GM12878 (cell line): ENCODE results near the gene CTNNA2. TPM values are rescaled to one million over a fixed set of nuclear protein-coding genes. Genes with fewer than 3 reads are reported as not detected.

Experiments
- ATAC-seq: fragments of 200-7000 bp; cut with Tn5 transposase; 3 replicates; pipeline ENCODE4 v1.9.1; 2020; ENCODE audit warnings: mild to moderate bottlenecking, moderate library complexity
- BruUV-seq: library from RNA; stranded (reverse); fragments of 400-500 nt; replicated peaks from 2 replicates; lab custom pipeline; 2021; lab: Mats Ljungman, UMichigan
- CTCF ChIA-PET: fragments of 300-600 bp; sonication (Branson Sonifier 250); formaldehyde crosslinking; extraction: SDS; loops from one replicate; lab custom pipeline; 2021; ENCODE audit warnings: inconsistent platforms; lab: Yijun Ruan, JAX
- POLR2A ChIA-PET: fragments of 350-600 bp; formaldehyde crosslinking; extraction: SDS; loops from one replicate; lab custom pipeline; 2021; ENCODE audit warnings: inconsistent platforms; lab: Charles Lee
- RAD21 ChIA-PET: fragments of 300-600 bp; sonication (Branson Sonifier 250); formaldehyde crosslinking; loops from one replicate; lab custom pipeline; 2023; ENCODE audit warnings: antibody characterized with exemption; ENCODE audit not compliant: unreplicated experiment; lab: Charles Lee
- SMC1A ChIA-PET: fragments of 300-600 bp; sonication (Branson Sonifier 250); formaldehyde crosslinking; loops from one replicate; lab custom pipeline; 2023; ENCODE audit not compliant: unreplicated experiment, uncharacterized antibody; lab: Charles Lee
- DNase-seq: peaks from one replicate; pipeline ENCODE4 v3.0.0-alpha.2; 2011; ENCODE audit warnings: low read depth, low spot score
- FAIRE-seq: peaks from 3 replicates; lab custom pipeline; 2011; peaks lifted over from hg19 to GRCh38; lab: Jason Lieb, UNC
- H2AFZ ChIP-seq: 2 replicates; pipeline ENCODE4 v1.6.0; 2011; ENCODE audit warnings: low read depth, low read length, control low read depth; ENCODE audit not compliant: control insufficient read depth
- H3K27ac ChIP-seq: 2 replicates; pipeline ENCODE4 v1.5.1; 2011; ENCODE audit warnings: control low read depth; ENCODE audit not compliant: control insufficient read depth, insufficient read depth
- H3K27me3 ChIP-seq, 2 experiments: replicated peaks in 1 of 2; 2 replicates each; pipeline versions ENCODE4 v1.6.0 to v1.6.1; 2011; ENCODE audit warnings: low read length in 1 of 2; ENCODE audit not compliant: control insufficient read depth in 2 of 2, insufficient read depth in 2 of 2
- H3K36me3 ChIP-seq, 2 experiments: 2 replicates each; pipeline ENCODE4 v1.5.1; 2011; ENCODE audit warnings: low read length in 1 of 2; ENCODE audit not compliant: control insufficient read depth in 2 of 2, insufficient read depth in 2 of 2
- H3K4me1 ChIP-seq: 2 replicates; pipeline ENCODE4 v1.6.1; 2011; ENCODE audit warnings: mild to moderate bottlenecking, low read length, moderate library complexity, mixed read lengths; ENCODE audit not compliant: control insufficient read depth, insufficient read depth
- H3K4me2 ChIP-seq: 2 replicates; pipeline ENCODE4 v1.6.0; 2011; ENCODE audit warnings: control low read depth; ENCODE audit not compliant: control insufficient read depth, insufficient read depth
- H3K4me3 ChIP-seq: fragments of 200-600 bp; sonication (generic); 2 replicates; pipeline ENCODE4 v1.5.1; 2016
- H3K79me2 ChIP-seq: 2 replicates; pipeline ENCODE4 v1.6.0; 2011; ENCODE audit warnings: low read length; ENCODE audit not compliant: control insufficient read depth, insufficient read depth
- H3K9ac ChIP-seq: 2 replicates; pipeline ENCODE4 v1.8.0; 2011; ENCODE audit warnings: low read length, control low read depth, mixed read lengths; ENCODE audit not compliant: control insufficient read depth, insufficient read depth
- H3K9me3 ChIP-seq: replicated peaks from 3 replicates; pipeline ENCODE4 v1.5.1; 2011; ENCODE audit warnings: mild to moderate bottlenecking, low read length; ENCODE audit not compliant: control insufficient read depth, insufficient read depth
- H4K20me1 ChIP-seq: 2 replicates; pipeline ENCODE4 v1.6.0; 2011; ENCODE audit not compliant: control insufficient read depth, insufficient read depth
- BCL11A ChIP-seq: IDR thresholded peaks from 2 replicates; pipeline ENCODE4 v1.6.1; 2011; ENCODE audit warnings: low read depth, low read length
- BHLHE40 ChIP-seq, 2 experiments: fragments of 450-650 bp in 1 of 2; IDR thresholded peaks; 2 replicates each; pipeline ENCODE4 v1.6.1; 2011 to 2017; ENCODE audit warnings: low read depth in 2 of 2, borderline replicate concordance in 1 of 2, improper control_type of control experiment in 1 of 2, low read length in 1 of 2, mild to moderate bottlenecking in 1 of 2
- DPF2 ChIP-seq: fragments of 450-650 bp; IDR thresholded peaks from 2 replicates; pipeline ENCODE4 v1.6.1; 2017; ENCODE audit warnings: mild to moderate bottlenecking
- GABPA ChIP-seq: IDR thresholded peaks from 2 replicates; pipeline ENCODE4 v1.6.1; 2014; ENCODE audit warnings: antibody characterized with exemption, low read depth, mild to moderate bottlenecking, inconsistent platforms
- GATAD2B ChIP-seq: fragments of 450-650 bp; conservative IDR thresholded peaks from 2 replicates; pipeline ENCODE4 v1.6.1; 2017; ENCODE audit warnings: low read depth, mild to moderate bottlenecking, moderate library complexity
- IKZF1 ChIP-seq: fragments of 450-650 bp; conservative IDR thresholded peaks from 2 replicates; pipeline ENCODE4 v1.6.1; 2017; ENCODE audit warnings: antibody characterized with exemption, mild to moderate bottlenecking
- KDM1A ChIP-seq: fragments of 200-600 bp; sonication (generic); IDR thresholded peaks from 2 replicates; pipeline ENCODE4 v1.6.1; 2016; ENCODE audit warnings: borderline replicate concordance
- MTA2 ChIP-seq: fragments of 450-650 bp; IDR thresholded peaks from 2 replicates; pipeline ENCODE4 v1.6.1; 2016; ENCODE audit warnings: low read depth, mild to moderate bottlenecking, moderate library complexity
- NR2C1 ChIP-seq: fragments of 450-650 bp; IDR thresholded peaks from 2 replicates; pipeline ENCODE4 v1.6.1; 2017; ENCODE audit warnings: antibody characterized with exemption, mild to moderate bottlenecking, moderate library complexity
- NR2F1 ChIP-seq: fragments of 450-650 bp; conservative IDR thresholded peaks from 2 replicates; pipeline ENCODE4 v1.6.1; 2017; ENCODE audit warnings: mild to moderate bottlenecking
- PKNOX1 ChIP-seq: fragments of 450-650 bp; IDR thresholded peaks from 2 replicates; pipeline ENCODE4 v1.6.1; 2016; ENCODE audit warnings: mild to moderate bottlenecking
- SPI1 ChIP-seq: IDR thresholded peaks from 2 replicates; pipeline ENCODE4 v1.6.1; 2011; ENCODE audit warnings: low read depth, mild to moderate bottlenecking, low read length, moderate library complexity, borderline replicate concordance; ENCODE audit not compliant: insufficient read depth
- WGBS: methylation state at CpG from one replicate; pipeline ENCODE4 v1.1.6; 2016; ENCODE audit warnings: low lambda C conversion rate; ENCODE audit not compliant: insufficient replicate concordance, insufficient coverage; ENCODE audit errors: missing lambda C conversion rate; 5-methylcytosine and 5-hydroxymethylcytosine counted together
- in situ Hi-C: fragments of 300-500 bp; cut with MboI; formaldehyde crosslinking; loops from 9 replicates; pipeline ENCODE4 v1.14.3; 2018; ENCODE audit warnings: mixed read lengths
- intact Hi-C: fragments of 100-400 bp; cut with micrococcal nuclease; formaldehyde crosslinking; loops from one replicate; pipeline ENCODE4 v1.14.2; 2022; ENCODE audit not compliant: unreplicated experiment
- polyA plus RNA-seq, 11 experiments: library from polyadenylated mRNA; depleted of rRNA in 4 of 11; unstranded in 6 of 11; stranded (reverse) in 5 of 11; fragments of >200 nt; fragmentation: Nextera tagmentation in 4 of 11; fragmentation: Illumina TruSeq in 1 of 11; extraction: Ambion mirVana in 4 of 11; extraction: Trizol in 1 of 11; gene quantifications; 1 replicate in 1 of 11; 2 replicates in 10 of 11; pipeline versions ENCODE4 v1.2.1 to v1.2.3, GENCODE V29; 2011 to 2016; ENCODE audit warnings: inconsistent platforms in 2 of 11, missing spikeins in 2 of 11, low read depth in 1 of 11
- total RNA-seq, 4 experiments: library from RNA; depleted of rRNA in 3 of 4; stranded (reverse); fragments of >200 nt in 3 of 4; fragmentation: Illumina TruSeq in 1 of 4; extraction: Trizol in 1 of 4; gene quantifications; 2 replicates each; pipeline versions ENCODE4 v1.2.1 to v1.2.3, GENCODE V29; 2013 to 2021
- TF ChIP-seq, protein P1 (sequence below): fragments of 450-650 bp; IDR thresholded peaks from 2 replicates; pipeline ENCODE4 v1.6.1; 2017; ENCODE audit warnings: low read depth, mild to moderate bottlenecking, moderate library complexity

CTNNA2 gene
- total and polyA plus RNA-seq, 10 of the 15 experiments (the other 5 are each of a cell fraction or from before 2014, with no cell fraction given), result 2.4 to 36.2 (median 6.6) TPM

- POLR2A ChIA-PET, result interaction anchor here (0.7 to 1.9 kb wide), 4 partner anchors 9 to 53 kb away, joined by 4 to 8 read pairs (median 4); no protein-coding TSS in a partner anchor
- ATAC-seq (peak; percentile 58), DNase-seq (no peak), FAIRE-seq (no peak)
- no peaks in the 10 kb centered on the region for H3K36me3 ChIP-seq
- peak overlapping the region; percentile 7; the same call in 1 of the 2 replicates for H2AFZ ChIP-seq
- no peaks in the 10 kb centered on the region for H3K27me3 ChIP-seq
- H3K4me3 ChIP-seq, result no peak overlapping the region
- RAD21 ChIA-PET, result interaction anchor here (0.6 to 14.0 kb wide), 7 partner anchors 9 to 539 kb away, joined by 3 to 276 read pairs (median 5); no protein-coding TSS in a partner anchor
- H3K4me1 ChIP-seq, result peaks cover 11% of the 10 kb centered on the region
- in situ Hi-C loops (no loop called here), intact Hi-C loops (no loop called here)
- no peak overlapping the region for H3K27ac ChIP-seq
- TF ChIP-seq GATAD2B (no peak), GABPA (no peak)
- SMC1A ChIA-PET, result interaction anchor here (0.9 to 14.2 kb wide), 9 partner anchors 10 to 192 kb away, joined by 3 to 360 read pairs (median 4); no protein-coding TSS in a partner anchor
- CTCF ChIA-PET, result interaction anchor here (0.6 to 14.1 kb wide), 8 partner anchors 8 to 192 kb away, joined by 3 to 243 read pairs (median 5); no protein-coding TSS in a partner anchor
- WGBS, result 0% methylated on average over 3 of the region's 3 CpGs
- no peak overlapping the region for H3K4me2 ChIP-seq
- H3K9ac ChIP-seq, result no peak overlapping the region
- no peaks in the 10 kb centered on the region for H3K79me2 ChIP-seq
- no peaks in the 10 kb centered on the region for H4K20me1 ChIP-seq
- BruUV-seq, result no TSS peak
- no peaks in the 10 kb centered on the region; the same call in 2 of the 3 replicates for H3K9me3 ChIP-seq
Measured at GRCh38 chr2:80519121-80519643, 1006.3 kb downstream of the CTNNA2 start.

DNA sequence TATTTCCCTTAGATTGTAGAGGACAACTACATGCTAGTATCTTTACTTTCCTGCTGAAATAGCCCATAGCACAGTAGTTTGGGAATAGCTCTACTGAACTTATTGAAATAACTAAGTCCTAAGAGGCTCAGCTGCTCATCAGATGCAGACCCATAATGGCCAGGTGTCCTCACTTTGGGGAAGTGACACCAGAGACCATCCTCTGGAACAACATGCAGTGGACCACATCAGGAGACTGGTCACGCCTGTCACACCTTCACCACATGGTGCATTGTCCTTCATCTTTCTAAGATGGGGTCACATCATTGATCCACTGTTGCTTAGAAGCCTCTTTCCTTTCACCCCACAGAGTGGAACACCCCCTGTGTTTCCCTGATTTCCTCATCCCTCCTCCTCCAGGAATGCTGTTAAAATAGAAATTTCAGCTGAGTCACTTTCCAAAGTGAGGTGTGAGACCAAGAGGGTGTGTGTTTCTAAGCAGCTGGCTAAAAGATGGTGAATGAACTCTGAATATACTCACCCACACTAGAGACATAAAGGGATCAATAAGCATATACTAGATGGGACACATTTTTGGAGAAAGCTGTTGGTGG lies 1006.9 kb downstream of the CTNNA2 start:
- peaks cover 17% of the 10 kb centered on the region for H3K4me1 ChIP-seq
- in situ Hi-C loops (no loop called here), intact Hi-C loops (no loop called here)
- ChIA-PET CTCF (interaction anchor here (1.0 to 14.1 kb wide), 7 partner anchors 10 to 193 kb away, joined by 3 to 243 read pairs (median 6); no protein-coding TSS in a partner anchor), SMC1A (interaction anchor here (1.6 to 14.2 kb wide), 4 partner anchors 9 to 192 kb away, joined by 4 to 360 read pairs (median 30); no protein-coding TSS in a partner anchor), POLR2A (interaction anchor here (0.7 to 1.9 kb wide), 5 partner anchors 10 to 54 kb away, joined by 3 to 8 read pairs (median 4); no protein-coding TSS in a partner anchor), RAD21 (interaction anchor here (0.6 to 14.0 kb wide), 6 partner anchors 8 to 539 kb away, joined by 3 to 276 read pairs (median 6); no protein-coding TSS in a partner anchor)
- no peak overlapping the region for H3K4me2 ChIP-seq
- no peaks in the 10 kb centered on the region for H3K9me3 ChIP-seq
- WGBS, result 0% methylated on average over 1 of the region's 1 CpG
- H3K27ac ChIP-seq, result no peak overlapping the region
- no peaks in the 10 kb centered on the region for H3K27me3 ChIP-seq
- DNase-seq (no peak), ATAC-seq (peak; percentile 68), FAIRE-seq (no peak)
- no peaks in the 10 kb centered on the region for H4K20me1 ChIP-seq
- H2AFZ ChIP-seq, result no peak overlapping the region
- no peaks in the 10 kb centered on the region for H3K79me2 ChIP-seq
- no peaks in the 10 kb centered on the region for H3K36me3 ChIP-seq
- no peak overlapping the region for H3K4me3 ChIP-seq
- no TSS peak for BruUV-seq
- H3K9ac ChIP-seq, result no peak overlapping the region
- TF ChIP-seq SPI1, result peak; percentile 81
- TF ChIP-seq MTA2, result 0 out of 2 replicates have a peak, but pooled peaks have one; percentile 17
- peak; percentile 9; the same call in 1 of the 2 replicates for TF ChIP-seq PKNOX1
- TF ChIP-seq, protein P1, sequence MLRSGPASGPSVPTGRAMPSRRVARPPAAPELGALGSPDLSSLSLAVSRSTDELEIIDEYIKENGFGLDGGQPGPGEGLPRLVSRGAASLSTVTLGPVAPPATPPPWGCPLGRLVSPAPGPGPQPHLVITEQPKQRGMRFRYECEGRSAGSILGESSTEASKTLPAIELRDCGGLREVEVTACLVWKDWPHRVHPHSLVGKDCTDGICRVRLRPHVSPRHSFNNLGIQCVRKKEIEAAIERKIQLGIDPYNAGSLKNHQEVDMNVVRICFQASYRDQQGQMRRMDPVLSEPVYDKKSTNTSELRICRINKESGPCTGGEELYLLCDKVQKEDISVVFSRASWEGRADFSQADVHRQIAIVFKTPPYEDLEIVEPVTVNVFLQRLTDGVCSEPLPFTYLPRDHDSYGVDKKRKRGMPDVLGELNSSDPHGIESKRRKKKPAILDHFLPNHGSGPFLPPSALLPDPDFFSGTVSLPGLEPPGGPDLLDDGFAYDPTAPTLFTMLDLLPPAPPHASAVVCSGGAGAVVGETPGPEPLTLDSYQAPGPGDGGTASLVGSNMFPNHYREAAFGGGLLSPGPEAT, result no peak
- no peak for TF ChIP-seq NR2C1
- peak; percentile 55; the same call in 1 of the 2 replicates for TF ChIP-seq IKZF1
- no peak for TF ChIP-seq NR2F1
- 0 out of 2 replicates have a peak, but pooled peaks have one; percentile 22 for TF ChIP-seq DPF2
- TF ChIP-seq BCL11A, result no peak
- peak; percentile 32 to 77; a peak in 3 of 4 replicates for TF ChIP-seq BHLHE40 (IDR thresholded peaks at IDR 0.05; ENCODE audit: borderline replicate concordance in 1 of 2, low read depth in 2 of 2, low read length in 1 of 2)
- TF ChIP-seq KDM1A, result no peak
